ENCODE measurements around the gene TNPO2.
"Not testable (repeated sequence)": the region's sequence is repeated elsewhere in the genome, so short reads cannot be mapped to it uniquely, and the experiment has no call there.

Gene TNPO2

DNA sequence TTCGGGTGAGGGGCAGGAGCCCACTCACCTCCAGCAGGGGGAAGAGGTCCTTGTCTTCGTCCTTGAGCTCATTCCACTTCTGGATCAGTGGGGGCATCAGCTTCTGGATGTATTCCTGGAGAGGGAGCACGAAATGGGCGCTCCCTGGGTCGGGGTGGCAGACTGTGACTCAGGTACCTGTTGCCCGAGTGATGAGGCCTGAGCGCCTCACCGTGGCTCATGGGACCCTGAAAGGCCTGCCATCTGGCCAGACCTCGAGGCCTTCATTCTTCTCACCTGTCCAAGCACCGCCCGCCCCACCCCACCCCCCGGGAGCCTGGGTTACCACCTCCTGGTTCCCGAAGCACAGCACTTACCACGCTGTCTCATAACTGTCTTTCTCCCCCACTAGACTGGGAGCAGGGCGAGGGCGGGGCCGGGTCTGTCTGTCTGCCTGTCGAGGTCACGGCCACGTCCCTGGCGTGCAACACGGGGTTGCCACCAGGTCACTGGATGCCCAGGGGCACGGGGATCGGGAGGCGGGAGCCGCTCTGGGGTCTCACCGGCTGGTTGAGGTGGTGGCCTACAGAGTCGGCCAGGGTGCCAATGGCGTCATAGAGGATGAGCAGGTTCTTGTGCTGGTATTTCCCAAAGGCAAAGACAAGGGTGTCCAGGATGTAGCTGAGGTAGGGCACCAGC lies 17.9 kb downstream of the TNPO2 start:
- DNase-seq (ENCODE audit: low read depth, low spot score) = no peak

- DNase-seq (ENCODE audit: low read depth, low spot score) = no peak
Measured at GRCh38 chr19:12705169-12705568, 18.6 kb downstream of the TNPO2 start.

GRCh38 chr19:12703046-12703445 lies 20.7 kb downstream of the TNPO2 start:
- DNase-seq (ENCODE audit: low read depth, low spot score) = no peak

DNA sequence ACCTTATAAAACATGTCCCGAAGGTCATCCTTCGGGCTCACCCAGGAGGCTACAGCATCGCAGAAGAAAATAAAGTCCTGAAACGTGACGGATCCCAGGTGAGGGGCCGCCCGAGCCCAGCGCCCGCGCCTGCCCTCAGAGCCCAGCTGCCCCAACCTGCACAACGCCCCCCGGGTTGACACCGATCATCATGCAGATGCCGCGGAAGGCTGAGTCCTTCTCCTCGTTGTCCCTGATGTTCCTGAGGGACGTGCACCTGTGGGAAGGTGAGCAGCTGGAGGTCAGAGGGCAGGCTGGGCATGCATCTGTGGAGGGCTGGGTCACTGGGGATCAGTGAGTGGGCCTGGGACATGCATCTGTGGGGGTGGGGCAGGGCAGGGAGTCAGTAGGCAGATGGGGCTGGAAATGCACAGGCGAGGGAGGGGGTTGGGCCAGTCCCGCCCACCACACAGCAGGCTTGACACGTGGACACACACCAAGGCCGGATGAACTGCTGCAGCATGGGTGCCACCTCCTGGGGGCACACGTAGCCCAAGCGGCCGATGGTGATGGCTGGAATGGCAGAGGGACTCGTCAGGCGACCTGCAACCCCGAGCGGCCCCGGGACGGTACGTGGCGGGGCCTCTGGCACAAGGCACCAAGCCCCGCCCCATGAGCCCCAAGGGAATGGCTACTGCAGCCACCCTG lies 22.0 kb downstream of the TNPO2 start:
- DNase-seq (ENCODE audit: low read depth, low spot score) = no peak

GRCh38 chr19:12698138-12698537 lies 25.6 kb downstream of the TNPO2 start:
- no peak for DNase-seq (ENCODE audit: low read depth, low spot score)

DNA sequence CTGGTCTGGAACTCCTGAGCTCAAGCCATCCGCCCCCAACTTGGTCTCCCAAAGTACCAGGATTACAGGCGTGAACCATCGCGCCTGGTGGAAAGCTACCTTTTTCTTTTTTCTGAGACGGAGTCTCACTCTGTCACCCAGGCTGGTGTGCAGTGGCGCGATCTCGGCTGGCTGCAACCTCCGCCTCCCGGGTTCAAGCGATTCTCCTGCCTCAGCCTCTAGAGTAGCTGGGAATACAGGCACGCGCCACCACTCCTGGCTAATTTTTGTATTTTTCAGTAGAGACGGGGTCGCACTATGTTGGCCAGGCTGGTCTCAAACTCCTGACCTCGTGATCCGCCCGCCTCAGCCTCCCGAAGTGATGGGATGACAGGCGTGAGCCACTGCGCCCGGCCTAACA lies 26.3 kb downstream of the TNPO2 start:
- DNase-seq (ENCODE audit: low read depth, low spot score) = not testable (repeated sequence)

GRCh38 chr19:12696366-12697335 lies 27.1 kb downstream of the TNPO2 start, which contains the start of gene FBXW9:
FBXW9 (minus strand) TSS chr19:12696631; CDS start chr19:12696581, 50 bp downstream.
- peak; percentile 89 for DNase-seq (ENCODE audit: low read depth, low spot score)

- no peak for DNase-seq (ENCODE audit: low read depth, low spot score)
Measured at GRCh38 chr19:12695997-12696365, 27.8 kb downstream of the TNPO2 start.

- DNase-seq (ENCODE audit: low read depth, low spot score) = no peak
Measured at GRCh38 chr19:12695514-12695913, 28.2 kb downstream of the TNPO2 start.

- DNase-seq (ENCODE audit: low read depth, low spot score) = no peak
Measured at GRCh38 chr19:12695096-12695495, 28.6 kb downstream of the TNPO2 start.

GRCh38 chr19:12694641-12695040 lies 29.1 kb downstream of the TNPO2 start:
- no peak for DNase-seq (ENCODE audit: low read depth, low spot score)

DNA sequence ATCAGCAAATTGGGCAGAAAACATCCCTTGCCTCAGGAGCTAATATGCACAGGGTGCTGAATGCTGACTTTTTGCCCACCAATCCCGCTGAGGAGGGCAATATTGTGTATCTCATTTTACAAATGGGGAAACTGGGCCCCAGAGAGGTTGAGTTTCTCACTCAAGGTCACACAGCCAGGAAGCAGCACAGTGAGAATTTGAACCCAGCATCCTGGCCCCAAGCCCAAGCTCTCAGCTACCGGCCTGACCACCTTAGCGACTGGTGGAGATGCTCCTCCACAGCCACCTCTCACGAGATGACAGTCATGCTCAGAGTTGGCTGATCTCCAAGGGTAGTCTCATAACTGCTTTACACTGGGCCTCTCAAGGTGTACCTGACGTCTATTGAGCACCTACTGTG lies 30.8 kb downstream of the TNPO2 start:
- DNase-seq (ENCODE audit: low read depth, low spot score) = no peak

GRCh38 chr19:12689581-12690216 lies 34.0 kb downstream of the TNPO2 start:
- DNase-seq (ENCODE audit: low read depth, low spot score) = no peak

DNA sequence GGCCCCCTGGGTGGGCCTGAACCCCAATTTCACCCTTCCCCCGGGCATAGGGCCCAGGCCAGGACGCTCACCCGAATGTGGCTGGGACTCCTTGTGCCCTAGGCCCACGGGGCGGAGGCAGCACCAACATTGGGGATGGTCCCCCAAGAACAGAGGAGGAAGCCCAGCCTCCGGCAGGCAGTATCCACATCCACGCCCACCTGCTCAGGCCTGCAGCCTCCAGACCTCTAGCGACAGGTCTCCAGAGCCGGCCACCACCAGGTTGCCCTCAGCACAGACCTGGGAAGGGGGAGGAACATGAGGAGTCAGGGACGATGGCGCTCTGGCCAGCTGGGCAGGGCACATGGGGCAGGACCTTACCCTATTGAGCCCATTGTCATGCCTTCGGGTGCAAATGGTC lies 34.7 kb downstream of the TNPO2 start:
- no peak for DNase-seq (ENCODE audit: low read depth, low spot score)

- no peak for DNase-seq (ENCODE audit: low read depth, low spot score)
Measured at GRCh38 chr19:12687496-12688196, 36.1 kb downstream of the TNPO2 start, which contains the start of gene GNG14. GNG14 (plus strand) TSS chr19:12687998; CDS start chr19:12688049, 51 bp downstream.

DNA sequence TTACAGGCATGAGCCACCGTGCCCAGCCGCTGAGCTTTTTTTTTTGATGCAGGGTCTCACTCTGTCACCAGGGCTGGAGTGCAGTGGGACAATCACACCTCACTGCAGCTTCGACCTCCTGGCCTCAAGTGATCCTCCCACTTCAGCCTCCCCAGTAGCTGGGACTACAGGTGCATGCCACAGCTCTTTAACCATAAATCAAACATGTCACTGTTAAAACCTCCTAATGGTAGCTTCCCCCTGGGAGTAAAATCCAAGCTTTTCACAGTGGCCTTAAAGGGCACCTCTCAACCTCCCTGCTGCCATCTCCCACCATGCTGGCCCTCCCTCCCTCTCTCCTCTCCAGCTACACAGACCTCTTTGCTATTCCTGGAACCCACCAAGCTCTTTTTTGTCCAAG lies 37.9 kb downstream of the TNPO2 start:
- DNase-seq (ENCODE audit: low read depth, low spot score) = no peak

DNA sequence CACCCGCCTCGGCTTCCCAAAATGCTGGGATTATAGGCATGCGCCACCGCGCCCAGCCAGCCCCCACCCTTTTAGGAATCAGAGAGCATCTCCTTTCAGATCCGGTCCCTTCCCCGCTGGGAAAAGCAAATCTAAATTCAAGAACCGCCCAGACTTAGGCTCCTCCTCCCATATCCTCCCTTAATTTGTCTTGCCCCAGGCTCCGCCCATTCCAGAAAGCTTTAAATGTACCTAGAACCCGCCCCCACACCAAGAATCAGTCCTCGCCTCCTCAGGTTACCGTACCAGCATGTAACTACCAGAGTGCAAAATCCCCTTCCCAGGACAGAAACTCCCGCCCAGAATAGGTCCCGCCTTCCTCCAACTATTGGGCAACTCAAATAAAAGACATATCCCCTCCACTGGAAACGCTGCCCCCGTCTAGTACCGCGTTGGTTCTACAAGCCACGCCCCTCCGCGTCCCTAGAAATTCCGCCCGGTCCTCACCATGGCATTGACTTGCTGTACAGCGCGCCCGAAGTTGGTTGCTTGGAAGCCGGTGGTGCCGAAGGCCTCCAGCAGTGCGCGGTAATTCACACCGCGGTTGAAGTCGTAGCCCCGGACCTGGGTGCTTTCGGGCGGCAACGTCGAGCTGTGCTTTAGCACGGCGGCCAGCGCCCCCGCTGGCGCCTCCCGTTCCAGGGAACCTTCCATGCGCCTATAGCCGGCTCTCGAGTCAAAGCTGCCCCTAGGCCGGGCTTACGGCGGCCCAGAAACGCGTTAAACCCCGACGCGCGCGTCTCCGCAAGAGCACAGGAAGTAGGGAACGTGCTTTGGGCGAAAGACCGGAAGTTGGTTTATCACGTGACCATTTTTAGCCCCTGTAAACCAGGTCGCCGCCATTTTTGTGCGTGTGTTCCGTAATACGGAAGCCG lies 42.4 kb downstream of the TNPO2 start, which contains the start of gene DHPS:
DHPS (minus strand) TSS at position 807 of the 914 bp plus-strand sequence; CDS start at position 693, 114 bp downstream.
- peak; percentile 93 for DNase-seq (ENCODE audit: low read depth, low spot score)

DNA sequence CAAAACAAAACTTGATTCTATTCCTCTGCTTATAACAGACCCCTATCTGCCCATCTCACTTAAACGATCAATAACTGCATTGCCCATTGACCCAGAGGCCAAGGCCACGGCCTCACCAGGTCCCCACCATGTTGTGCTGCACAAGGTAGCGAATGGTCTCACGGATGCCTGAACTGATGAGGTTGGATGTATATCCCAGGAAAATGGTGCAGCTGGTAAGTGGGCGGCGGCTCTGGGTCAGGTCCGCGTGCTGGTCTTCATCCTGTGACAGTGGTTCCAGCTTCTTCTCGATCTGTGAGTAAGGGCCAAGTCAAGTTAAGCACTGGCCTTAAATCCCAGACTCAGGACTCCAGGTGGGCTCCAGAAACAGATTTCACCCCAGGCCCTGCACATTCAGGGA lies 43.7 kb downstream of the TNPO2 start:
- no peak for DNase-seq (ENCODE audit: low read depth, low spot score)

DNA sequence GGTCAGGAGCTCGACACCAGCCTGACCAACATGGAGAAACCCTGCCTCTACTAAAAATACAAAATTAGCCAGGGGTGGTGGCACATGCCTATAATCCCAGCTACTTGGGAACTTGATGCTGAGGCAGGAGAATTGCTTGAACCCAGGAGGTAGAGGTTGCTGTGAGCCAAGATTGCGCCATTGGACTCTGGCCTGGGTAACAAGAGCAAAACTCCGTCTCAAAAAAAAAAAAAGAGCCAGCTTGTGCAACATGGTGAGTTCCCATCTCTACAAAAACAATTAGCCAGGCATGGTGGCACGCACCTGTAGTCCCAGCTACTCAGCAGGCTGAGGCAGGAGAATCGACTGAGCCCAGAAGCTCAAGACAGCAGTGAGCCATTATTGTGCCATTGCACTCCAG lies 45.7 kb downstream of the TNPO2 start:
- DNase-seq (ENCODE audit: low read depth, low spot score) = not testable (repeated sequence)

- DNase-seq (ENCODE audit: low read depth, low spot score) = no peak
Measured at GRCh38 chr19:12676928-12677327, 46.8 kb downstream of the TNPO2 start.

Data from smooth muscle cell of the brain vasculature (primary cell).